Right lobe of liver (tissue), 4 donors: ENCODE measurements around the gene SH3RF3.

Experiments
- CTCF ChIP-seq, 4 donors: fragments of 200-600 bp in 3 of 4; fragments of 450-650 bp in 1 of 4; IDR thresholded peaks; one replicate each; pipeline versions ENCODE4 v1.5.1 to v1.8.0; 2016 to 2022; ENCODE audit warnings: antibody characterized with exemption in 4 of 4, mild to moderate bottlenecking in 2 of 4
- POLR2A ChIP-seq: fragments of 450-650 bp; IDR thresholded peaks from one replicate; pipeline ENCODE4 v1.6.1; 2017; ENCODE audit warnings: antibody characterized with exemption, mild to moderate bottlenecking
- donor health status: DM: no; HTN: no; CAD: no.
- donor health status: DM: no; HTN: no; CAD: no.
- donor health status: DM: no; HTN: yes; CAD: no.

GRCh38 chr2:109422071-109422757 is 293.2 kb downstream of the SH3RF3 start:
- TF ChIP-seq CTCF (IDR thresholded peaks at IDR 0.05) = no peak
- no peak for TF ChIP-seq POLR2A
